Mesenchymal stem cell (in vitro differentiated cells and primary cell): Measurements from ENCODE around the gene TSPEAR.

ENCODE experiments used
- DNase-seq: peaks from one replicate; pipeline ENCODE4 v3.0.0-alpha.2; 2013
- H2AFZ ChIP-seq: one replicate; pipeline ENCODE4 v1.6.1; 2013; ENCODE audit warnings: low read depth, mild to moderate bottlenecking, control low read depth, inconsistent platforms, low read length, moderate library complexity
- H2AK5ac ChIP-seq: 2 replicates; pipeline ENCODE4 v1.6.1; 2013; ENCODE audit warnings: low read length, moderate library complexity, mild to moderate bottlenecking, inconsistent platforms; ENCODE audit not compliant: severe bottlenecking
- H2BK120ac ChIP-seq: one replicate; pipeline ENCODE4 v1.6.1; 2013; ENCODE audit warnings: low read depth, mild to moderate bottlenecking, inconsistent platforms, low read length, moderate library complexity
- H2BK12ac ChIP-seq, 2 experiments: one replicate each; pipeline ENCODE4 v1.6.1; 2013; ENCODE audit warnings: inconsistent platforms in 2 of 2, low read length in 2 of 2, mild to moderate bottlenecking in 2 of 2, moderate library complexity in 2 of 2, control low read depth in 1 of 2
- H2BK15ac ChIP-seq: one replicate; pipeline ENCODE4 v1.6.1; 2013; ENCODE audit warnings: mild to moderate bottlenecking, low read depth, inconsistent platforms; ENCODE audit not compliant: poor library complexity, severe bottlenecking
- H2BK5ac ChIP-seq: 2 replicates; pipeline ENCODE4 v1.6.1; 2013; ENCODE audit warnings: low read depth, mild to moderate bottlenecking, low read length, control low read depth, inconsistent platforms; ENCODE audit not compliant: poor library complexity, severe bottlenecking
- H3K14ac ChIP-seq, 2 experiments: one replicate each; pipeline ENCODE4 v1.6.1; 2013; ENCODE audit warnings: inconsistent platforms in 2 of 2, low read length in 2 of 2, control low read depth in 1 of 2, mild to moderate bottlenecking in 1 of 2, moderate library complexity in 1 of 2
- H3K18ac ChIP-seq, 2 experiments: one replicate each; pipeline ENCODE4 v1.6.1; 2013; ENCODE audit warnings: inconsistent platforms in 2 of 2, low read length in 2 of 2, control low read depth in 1 of 2, low read depth in 1 of 2, mild to moderate bottlenecking in 1 of 2
- H3K23ac ChIP-seq, 2 experiments: one replicate each; pipeline ENCODE4 v1.6.1; 2013; ENCODE audit warnings: inconsistent platforms in 2 of 2, low read length in 2 of 2, mild to moderate bottlenecking in 2 of 2, moderate library complexity in 2 of 2, control low read depth in 1 of 2
- H3K27ac ChIP-seq: 2 replicates; pipeline ENCODE4 v1.5.1; 2013; ENCODE audit warnings: mild to moderate bottlenecking, moderate library complexity, low read length, control low read depth, inconsistent platforms; ENCODE audit not compliant: poor library complexity, severe bottlenecking
- H3K27me3 ChIP-seq, 2 experiments: 2 replicates each; pipeline versions ENCODE4 v1.6.1 to v1.7.0; 2013; ENCODE audit warnings: low read length in 2 of 2, mild to moderate bottlenecking in 2 of 2, moderate library complexity in 2 of 2, control low read depth in 1 of 2, inconsistent platforms in 1 of 2; ENCODE audit not compliant: control insufficient read depth in 1 of 2, insufficient read depth in 1 of 2
- H3K36me3 ChIP-seq, 2 experiments: 2 replicates each; pipeline versions ENCODE4 v1.6.1 to v1.7.0; 2013; ENCODE audit warnings: low read length in 2 of 2, control low read depth in 1 of 2, inconsistent platforms in 1 of 2, low read depth in 1 of 2, mild to moderate bottlenecking in 1 of 2; ENCODE audit not compliant: insufficient read depth in 2 of 2, control insufficient read depth in 1 of 2
- H3K4ac ChIP-seq, 2 experiments: one replicate each; pipeline ENCODE4 v1.6.1; 2013; ENCODE audit warnings: inconsistent platforms in 2 of 2, low read length in 2 of 2, mild to moderate bottlenecking in 2 of 2, moderate library complexity in 2 of 2, control low read depth in 1 of 2, low read depth in 1 of 2
- H3K4me1 ChIP-seq: 2 replicates; pipeline ENCODE4 v1.6.1; 2013; ENCODE audit warnings: low read depth, low read length, control low read depth; ENCODE audit not compliant: control insufficient read depth, insufficient read depth
- H3K4me2 ChIP-seq: 2 replicates; pipeline ENCODE4 v1.6.1; 2013; ENCODE audit warnings: low read length, mild to moderate bottlenecking, inconsistent platforms; ENCODE audit not compliant: poor library complexity, severe bottlenecking
- H3K4me3 ChIP-seq, 2 experiments: 2 replicates each; pipeline versions ENCODE4 v1.5.1 to v1.7.0; 2013; ENCODE audit warnings: low read length in 2 of 2, mild to moderate bottlenecking in 2 of 2, control low read depth in 1 of 2, low read depth in 1 of 2; ENCODE audit not compliant: insufficient read depth in 1 of 2
- H3K79me1 ChIP-seq: replicated peaks from 2 replicates; pipeline ENCODE4 v1.6.1; 2013; ENCODE audit warnings: mild to moderate bottlenecking, control low read depth, low read length, inconsistent platforms; ENCODE audit not compliant: poor library complexity, severe bottlenecking
- H3K9ac ChIP-seq: 2 replicates; pipeline ENCODE4 v1.7.0; 2013; ENCODE audit warnings: mild to moderate bottlenecking, low read length, moderate library complexity
- H3K9me3 ChIP-seq: 2 replicates; pipeline ENCODE4 v1.7.0; 2013; ENCODE audit warnings: mild to moderate bottlenecking, low read length; ENCODE audit not compliant: control insufficient read depth
- H4K8ac ChIP-seq: one replicate; pipeline ENCODE4 v1.6.1; 2013; ENCODE audit warnings: inconsistent platforms, mild to moderate bottlenecking, low read length, moderate library complexity
- H4K91ac ChIP-seq: one replicate; pipeline ENCODE4 v1.6.1; 2013; ENCODE audit warnings: mild to moderate bottlenecking, low read length, inconsistent platforms
- WGBS: methylation state at CpG from one replicate; pipeline ENCODE4 v1.1.7; 2013; ENCODE audit warnings: mixed read lengths; 5-methylcytosine and 5-hydroxymethylcytosine counted together

Gene TSPEAR

GRCh38 chr21:44595524-44595923, 115.8 kb downstream of the TSPEAR start:
- no peak overlapping the region for H3K27ac ChIP-seq
- peaks cover 3% of the 10 kb centered on the region for H3K9me3 ChIP-seq
- no peak overlapping the region for H3K14ac ChIP-seq
- no peak overlapping the region for H3K23ac ChIP-seq
- no peak overlapping the region for H2BK12ac ChIP-seq
- H3K36me3 ChIP-seq: no peaks in the 10 kb centered on the region
- no peak overlapping the region for H3K4me3 ChIP-seq
- no peak overlapping the region for H3K9ac ChIP-seq
- no peak overlapping the region for H2BK120ac ChIP-seq
- no peak overlapping the region for H4K8ac ChIP-seq
- H2BK15ac ChIP-seq: no peak overlapping the region
- DNase-seq: no peak
- no peak overlapping the region for H2AK5ac ChIP-seq
- peaks cover 33 to 47% of the 10 kb centered on the region in 2 experiments for H3K27me3 ChIP-seq
- no peak overlapping the region for H3K18ac ChIP-seq
- no peak overlapping the region for H3K4me2 ChIP-seq
- no peaks in the 10 kb centered on the region for H3K4me1 ChIP-seq
- WGBS: 77% methylated on average over 4 of the region's 6 CpGs
- no peak overlapping the region for H2AFZ ChIP-seq
- no peaks in the 10 kb centered on the region for H3K79me1 ChIP-seq
- no peak overlapping the region for H4K91ac ChIP-seq
- no peak overlapping the region for H2BK5ac ChIP-seq
- H3K4ac ChIP-seq: no peak overlapping the region

DNA sequence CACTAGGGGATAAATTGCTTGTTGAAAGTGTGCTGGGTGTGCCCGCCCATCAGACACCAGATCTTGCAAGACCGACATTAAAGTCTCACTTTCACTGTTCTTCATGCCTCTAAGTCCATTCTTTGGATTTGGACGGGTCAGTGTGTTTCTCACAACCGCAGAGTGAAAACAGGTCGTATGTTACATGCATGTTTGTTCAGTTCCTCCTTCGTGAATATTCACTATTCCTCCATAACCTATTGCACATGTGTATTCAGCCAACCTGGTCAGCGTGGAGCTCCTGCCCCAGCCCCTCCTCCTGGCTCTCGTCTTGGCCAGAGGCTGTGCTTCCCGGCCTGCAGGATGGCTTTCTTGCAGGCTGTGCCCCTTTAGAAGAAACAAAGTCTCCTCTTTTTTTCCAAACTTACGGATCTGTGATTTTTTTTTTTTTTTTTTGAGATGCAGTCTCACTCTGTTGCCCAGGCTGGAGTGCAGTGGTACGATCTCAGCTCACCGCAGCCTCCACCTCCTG, 116.9 kb downstream of the TSPEAR start:
- 72% methylated on average over 10 of the region's 12 CpGs for WGBS

DNA sequence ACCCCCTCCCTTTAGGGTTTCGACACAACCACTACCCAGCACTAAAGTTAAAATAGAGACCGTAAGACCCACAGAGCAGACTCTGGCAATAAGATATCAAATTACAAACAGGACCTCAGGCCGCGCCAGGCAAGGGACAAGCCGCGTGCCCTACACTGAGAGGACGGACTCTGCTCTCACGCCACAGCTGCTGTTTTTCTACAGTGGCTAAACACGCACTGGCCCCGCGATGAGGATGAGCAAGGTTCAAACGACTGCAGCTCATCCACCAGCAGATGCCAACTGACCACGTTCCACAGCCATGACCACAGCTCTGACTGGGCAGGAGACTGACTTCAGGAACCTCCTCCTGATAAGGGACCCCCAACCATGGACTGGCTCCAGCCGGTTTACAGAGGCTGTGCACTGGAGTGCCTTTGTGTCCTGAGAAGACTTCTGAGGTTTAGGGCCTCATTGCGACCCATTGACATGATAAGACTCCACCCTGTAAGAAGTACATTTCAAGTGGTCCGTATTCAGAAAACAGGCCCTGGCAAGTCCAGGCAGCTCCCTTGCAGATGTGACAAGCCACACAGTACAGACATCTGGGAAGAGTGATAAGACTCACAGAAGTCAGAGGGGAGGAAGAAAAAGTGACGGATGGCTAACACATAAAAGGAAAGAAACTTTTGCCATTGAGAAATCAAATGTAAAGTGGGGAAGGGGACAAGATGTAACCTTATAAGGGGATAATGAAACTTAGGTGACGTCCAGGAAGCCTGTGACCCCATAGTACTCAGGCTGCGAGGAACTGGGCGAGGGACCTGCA, 117.6 kb downstream of the TSPEAR start:
- Histone ChIP-seq H2BK15ac (no peak overlapping the region), H3K4me2 (no peak overlapping the region)
- WGBS: 57% methylated on average over 20 of the region's 20 CpGs

More for the DNA sequence above, 116.9 kb downstream of the TSPEAR start:
- DNase-seq: no peak
- Histone ChIP-seq H3K27me3 (peaks cover 39 to 47% of the 10 kb centered on the region in 2 experiments), H4K8ac (no peak overlapping the region), H2AK5ac (no peak overlapping the region), H2AFZ (no peak overlapping the region), H2BK15ac (no peak overlapping the region), H3K27ac (no peak overlapping the region), H3K4me2 (no peak overlapping the region), H3K79me1 (no peaks in the 10 kb centered on the region), H2BK120ac (no peak overlapping the region), H3K9ac (no peak overlapping the region), H2BK5ac (no peak overlapping the region), H3K4ac (no peak overlapping the region), H3K23ac (no peak overlapping the region), H3K4me1 (no peaks in the 10 kb centered on the region), H2BK12ac (no peak overlapping the region), H3K14ac (no peak overlapping the region), H3K18ac (no peak overlapping the region), H3K36me3 (no peaks in the 10 kb centered on the region), H4K91ac (no peak overlapping the region), H3K9me3 (peaks cover 3% of the 10 kb centered on the region), H3K4me3 (no peak overlapping the region)

DNA sequence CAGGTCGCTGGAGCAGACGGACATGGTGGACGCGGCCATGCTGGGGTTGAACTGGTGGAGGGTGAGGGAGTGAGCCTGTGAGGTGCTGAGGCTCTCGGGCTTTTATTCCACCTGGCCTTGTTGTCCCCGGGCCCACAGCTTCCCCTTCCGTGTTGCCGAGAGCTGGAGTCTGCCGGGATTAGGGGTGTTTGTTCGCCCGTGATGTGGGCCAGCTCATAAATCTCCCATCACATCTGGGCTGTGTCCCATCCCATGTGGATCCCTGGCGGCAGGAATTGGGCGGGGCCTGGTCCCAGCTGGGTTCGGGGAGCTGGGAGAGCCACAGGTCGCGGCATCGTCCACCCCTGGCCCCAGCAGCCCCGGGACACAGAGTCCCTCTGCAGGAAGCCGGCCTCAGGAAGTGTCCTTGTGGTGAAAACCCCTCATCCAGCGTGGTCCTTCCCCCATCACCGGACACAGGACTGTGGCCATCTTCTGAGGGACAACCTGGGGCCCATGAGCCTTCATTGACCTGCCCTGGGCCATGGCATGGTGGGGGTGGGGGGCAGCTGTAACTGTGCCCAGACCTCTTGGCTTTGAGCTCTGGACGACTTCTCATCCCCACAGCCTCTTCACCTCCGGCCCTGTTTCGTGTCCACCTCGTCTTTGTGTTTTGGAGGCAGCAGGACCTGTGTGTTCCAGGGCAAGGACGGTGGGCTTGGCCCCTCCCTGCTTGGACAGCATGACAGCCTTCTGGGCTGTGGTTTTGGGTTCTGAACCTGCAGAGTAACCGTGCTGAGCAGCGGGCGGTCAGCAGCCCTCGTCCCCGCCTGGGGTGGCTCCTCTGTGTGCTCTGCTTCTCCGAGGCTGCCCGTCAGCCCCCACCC, 118.7 kb downstream of the TSPEAR start, which contains the start of gene KRTAP10-6:
Gene KRTAP10-6 (minus strand): TSS at position 60 of the 866 bp plus-strand sequence. CDS start 21 bp downstream, at position 39.
- H4K8ac ChIP-seq: no peak within 1 kb of the TSS
- no peak within 1 kb of the TSS for H3K4me3 ChIP-seq
- H3K23ac ChIP-seq: no peak within 1 kb of the TSS
- no peak within 1 kb of the TSS for H3K18ac ChIP-seq
- H3K27me3 ChIP-seq: peaks cover 39 to 42% of the 10 kb centered on the region in 2 experiments
- H3K9me3 ChIP-seq: peaks cover 3% of the 10 kb centered on the region
- no peak for DNase-seq
- no peak within 1 kb of the TSS for H3K4me2 ChIP-seq
- no peak within 1 kb of the TSS for H2BK5ac ChIP-seq
- H4K91ac ChIP-seq: no peak within 1 kb of the TSS
- no peaks in the 10 kb centered on the region for H3K4me1 ChIP-seq
- H2AK5ac ChIP-seq: no peak within 1 kb of the TSS
- H3K27ac ChIP-seq: no peak within 1 kb of the TSS
- H2AFZ ChIP-seq: no peak within 1 kb of the TSS
- H2BK15ac ChIP-seq: peak within 1 kb of the TSS; percentile 26
- H2BK120ac ChIP-seq: no peak within 1 kb of the TSS
- H3K9ac ChIP-seq: no peak within 1 kb of the TSS
- H3K79me1 ChIP-seq: no peaks in the 10 kb centered on the region
- H3K4ac ChIP-seq: no peak within 1 kb of the TSS
- H3K36me3 ChIP-seq: no peaks in the 10 kb centered on the region
- H3K14ac ChIP-seq: no peak within 1 kb of the TSS
- H2BK12ac ChIP-seq: no peak within 1 kb of the TSS
- WGBS: 82% methylated on average over 33 of the region's 33 CpGs

More for the DNA sequence above, 117.6 kb downstream of the TSPEAR start:
- no peak overlapping the region for H3K14ac ChIP-seq
- no peak overlapping the region for H3K23ac ChIP-seq
- no peak overlapping the region for H2AK5ac ChIP-seq
- no peak overlapping the region for H2AFZ ChIP-seq
- no peak overlapping the region for H3K4me3 ChIP-seq
- no peaks in the 10 kb centered on the region for H3K79me1 ChIP-seq
- H3K9ac ChIP-seq: no peak overlapping the region
- no peak overlapping the region for H2BK5ac ChIP-seq
- H3K36me3 ChIP-seq: no peaks in the 10 kb centered on the region
- no peak overlapping the region for H3K18ac ChIP-seq
- DNase-seq: peak; percentile 4
- no peak overlapping the region for H4K91ac ChIP-seq
- peaks cover 39 to 47% of the 10 kb centered on the region in 2 experiments for H3K27me3 ChIP-seq
- no peaks in the 10 kb centered on the region for H3K4me1 ChIP-seq
- H2BK12ac ChIP-seq: no peak overlapping the region
- no peak overlapping the region for H2BK120ac ChIP-seq
- H4K8ac ChIP-seq: no peak overlapping the region
- no peak overlapping the region for H3K4ac ChIP-seq
- no peak overlapping the region for H3K27ac ChIP-seq
- H3K9me3 ChIP-seq: peaks cover 3% of the 10 kb centered on the region
